IMR-90 (cell line): Measurements from ENCODE around the gene TNRC18. TPM values are rescaled to one million over a fixed set of nuclear protein-coding genes. Genes with fewer than 3 reads are reported as not detected.

ENCODE experiments used
- ATAC-seq: fragments of 200-7000 bp; cut with Tn5 transposase; 2 replicates; pipeline ENCODE4 v1.9.1; 2020; ENCODE audit warnings: low read depth, mild to moderate bottlenecking, moderate library complexity
- BruUV-seq: library from RNA; stranded (reverse); fragments of 400-500 nt; replicated peaks from 2 replicates; lab custom pipeline; 2021; lab: Mats Ljungman, UMichigan
- CTCF ChIA-PET: fragments of 300-600 bp; formaldehyde crosslinking; extraction: SDS; loops from one replicate; lab custom pipeline; 2021; ENCODE audit warnings: antibody characterized with exemption; lab: Yijun Ruan, JAX
- POLR2A ChIA-PET: fragments of 300-600 bp; sonication (Branson Sonifier 250); formaldehyde crosslinking; loops from one replicate; lab custom pipeline; 2022; ENCODE audit warnings: antibody characterized with exemption; ENCODE audit not compliant: unreplicated experiment; lab: Charles Lee
- DNase-seq: peaks from one replicate; pipeline ENCODE4 v3.0.0; 2013
- H2AFZ ChIP-seq: replicated peaks from 2 replicates; pipeline ENCODE3; 2013; ENCODE audit warnings: low read length, mild to moderate bottlenecking; ENCODE audit not compliant: poor library complexity
- H2AK5ac ChIP-seq: 2 replicates; pipeline ENCODE4 v1.6.1; 2013; ENCODE audit warnings: low read depth, low read length, inconsistent platforms
- H2AK9ac ChIP-seq: replicated peaks from 2 replicates; pipeline ENCODE3; 2013; ENCODE audit warnings: mild to moderate bottlenecking, low read depth, low read length, moderate library complexity; ENCODE audit not compliant: poor library complexity
- H2BK120ac ChIP-seq: 2 replicates; pipeline ENCODE4 v1.6.1; 2013; ENCODE audit warnings: low read depth, low read length, inconsistent platforms
- H2BK15ac ChIP-seq: 3 replicates; pipeline ENCODE4 v1.6.1; 2013; ENCODE audit warnings: low read depth, low read length, inconsistent platforms
- H2BK20ac ChIP-seq: 2 replicates; pipeline ENCODE4 v1.6.1; 2013; ENCODE audit warnings: low read depth, mild to moderate bottlenecking, inconsistent platforms, low read length, moderate library complexity
- H2BK5ac ChIP-seq: 2 replicates; pipeline ENCODE4 v1.6.1; 2013; ENCODE audit warnings: mild to moderate bottlenecking, low read depth, low read length, inconsistent platforms; ENCODE audit not compliant: poor library complexity, severe bottlenecking
- H3K14ac ChIP-seq: replicated peaks from 2 replicates; pipeline ENCODE4 v1.6.1; 2013; ENCODE audit warnings: low read depth, low read length, inconsistent platforms
- H3K18ac ChIP-seq: 2 replicates; pipeline ENCODE4 v1.6.1; 2013; ENCODE audit warnings: low read depth, low read length, control low read depth
- H3K23ac ChIP-seq: 2 replicates; pipeline ENCODE4 v1.6.1; 2013; ENCODE audit warnings: low read depth, low read length, inconsistent platforms
- H3K27ac ChIP-seq: 2 replicates; pipeline ENCODE4 v1.5.1; 2013; ENCODE audit warnings: mild to moderate bottlenecking, control low read depth, low read length; ENCODE audit not compliant: insufficient read depth
- H3K27me3 ChIP-seq: 2 replicates; pipeline ENCODE4 v1.6.1; 2013; ENCODE audit warnings: low read length; ENCODE audit not compliant: control insufficient read depth, insufficient read depth
- H3K36me3 ChIP-seq: 2 replicates; pipeline ENCODE4 v1.6.1; 2013; ENCODE audit warnings: low read length, mixed read lengths; ENCODE audit not compliant: control insufficient read depth, insufficient read depth
- H3K4ac ChIP-seq: 2 replicates; pipeline ENCODE4 v1.6.1; 2013; ENCODE audit warnings: low read depth, low read length, inconsistent platforms
- H3K4me1 ChIP-seq: 2 replicates; pipeline ENCODE4 v1.6.1; 2013; ENCODE audit warnings: low read length, mixed read lengths; ENCODE audit not compliant: control insufficient read depth, insufficient read depth
- H3K4me2 ChIP-seq: 2 replicates; pipeline ENCODE4 v1.6.1; 2013; ENCODE audit warnings: low read depth, mild to moderate bottlenecking, control low read depth, low read length, moderate library complexity
- H3K4me3 ChIP-seq: 2 replicates; pipeline ENCODE4 v1.5.1; 2013; ENCODE audit warnings: low read depth, mild to moderate bottlenecking, control low read depth, low read length, moderate library complexity; ENCODE audit not compliant: insufficient read depth
- H3K56ac ChIP-seq: 2 replicates; pipeline ENCODE4 v1.6.1; 2013; ENCODE audit warnings: low read length, inconsistent platforms; ENCODE audit not compliant: insufficient read depth; ENCODE audit errors: extremely low read depth
- H3K79me1 ChIP-seq, 2 experiments: 2 replicates each; pipeline ENCODE4 v1.6.1; 2013; ENCODE audit warnings: low read length in 2 of 2, inconsistent platforms in 1 of 2, low read depth in 1 of 2
- H3K9ac ChIP-seq: 2 replicates; pipeline ENCODE4 v1.6.1; 2013; ENCODE audit warnings: low read depth, low read length, control low read depth
- H3K9me1 ChIP-seq: 2 replicates; pipeline ENCODE4 v1.6.1; 2013; ENCODE audit warnings: low read length, inconsistent platforms; ENCODE audit not compliant: insufficient read depth
- H3K9me3 ChIP-seq: 2 replicates; pipeline ENCODE4 v1.6.1; 2013; ENCODE audit warnings: low read length; ENCODE audit not compliant: control insufficient read depth, insufficient read depth
- H4K20me1 ChIP-seq: 2 replicates; pipeline ENCODE4 v1.6.1; 2013; ENCODE audit warnings: low read length, inconsistent platforms; ENCODE audit not compliant: insufficient read depth
- H4K5ac ChIP-seq: 2 replicates; pipeline ENCODE4 v1.6.1; 2013; ENCODE audit warnings: mild to moderate bottlenecking, low read depth, low read length, control low read depth
- H4K8ac ChIP-seq, 2 experiments: 2 replicates each; pipeline ENCODE4 v1.6.1; 2013; ENCODE audit warnings: low read depth in 2 of 2, low read length in 2 of 2, control low read depth in 1 of 2, inconsistent platforms in 1 of 2
- H4K91ac ChIP-seq: 2 replicates; pipeline ENCODE4 v1.6.1; 2013; ENCODE audit warnings: low read depth, low read length, inconsistent platforms; ENCODE audit not compliant: insufficient read depth
- BHLHE40 ChIP-seq: fragments of 150-350 bp; IDR thresholded peaks from 2 replicates; pipeline ENCODE4 v1.6.1; 2016; ENCODE audit warnings: mild to moderate bottlenecking, low read depth, low read length
- CEBPB ChIP-seq: IDR thresholded peaks from 2 replicates; pipeline ENCODE4 v1.6.1; 2012; ENCODE audit warnings: low read depth, low read length, improper control_type of control experiment
- CHD1 ChIP-seq: IDR thresholded peaks from 2 replicates; pipeline ENCODE4 v1.6.1; 2012; ENCODE audit warnings: low read depth, low read length, improper control_type of control experiment
- FOS ChIP-seq: fragments of 150-350 bp; IDR thresholded peaks from 2 replicates; pipeline ENCODE4 v1.6.1; 2016; ENCODE audit warnings: low read depth, low read length
- MAFK ChIP-seq: IDR thresholded peaks from 2 replicates; pipeline ENCODE4 v1.6.1; 2012; ENCODE audit warnings: low read depth, low read length, improper control_type of control experiment
- MXI1 ChIP-seq: IDR thresholded peaks from 2 replicates; pipeline ENCODE4 v1.6.1; 2012; ENCODE audit warnings: low read depth, mild to moderate bottlenecking, low read length, moderate library complexity, borderline replicate concordance
- NFE2L2 ChIP-seq: fragments of 150-350 bp; IDR thresholded peaks from 2 replicates; pipeline ENCODE4 v1.6.1; 2016; ENCODE audit warnings: low read depth, mild to moderate bottlenecking, low read length
- RAD21 ChIP-seq: IDR thresholded peaks from 2 replicates; pipeline ENCODE4 v1.6.1; 2012; ENCODE audit warnings: low read length, improper control_type of control experiment
- RFX5 ChIP-seq: IDR thresholded peaks from 2 replicates; pipeline ENCODE4 v1.8.0; 2012; ENCODE audit warnings: low read depth, mild to moderate bottlenecking, low read length, moderate library complexity
- SMC3 ChIP-seq: fragments of 150-350 bp; IDR thresholded peaks from 2 replicates; pipeline ENCODE4 v1.6.1; 2016; ENCODE audit warnings: low read depth, mild to moderate bottlenecking, antibody characterized with exemption, low read length, moderate library complexity
- WGBS, 2 experiments: methylation state at CpG; one replicate each; pipeline versions ENCODE4 v1.1.5 to v1.1.7; 2013; ENCODE audit warnings: missing lambda C conversion rate in 2 of 2; ENCODE audit not compliant: insufficient read length in 1 of 2; ENCODE audit errors: extremely low coverage in 2 of 2; 5-methylcytosine and 5-hydroxymethylcytosine counted together
- dilution Hi-C: fragments of 300-500 bp; cut with HindIII; formaldehyde crosslinking; loops from one replicate; pipeline ENCODE4 v1.14.3; 2018; ENCODE audit warnings: low sequenced_read_pairs; ENCODE audit not compliant: unreplicated experiment
- in situ Hi-C: fragments of 300-500 bp; cut with MboI; formaldehyde crosslinking; loops from 3 replicates; pipeline ENCODE4 v1.14.3; 2019; ENCODE audit warnings: low sequenced_read_pairs, inconsistent platforms, mixed read lengths
- intact Hi-C: fragments of 100-400 bp; cut with micrococcal nuclease; formaldehyde crosslinking; loops from 2 replicates; pipeline ENCODE4 v1.10.0; 2022
- polyA plus RNA-seq, 3 experiments: library from polyadenylated mRNA; depleted of rRNA; stranded (reverse); fragments of >200 nt; gene quantifications; 2 replicates each; pipeline ENCODE4 v1.2.3, GENCODE V29; 2012; ENCODE audit warnings: low replicate concordance in 1 of 3
- total RNA-seq: library from RNA; depleted of rRNA; stranded (reverse); fragments of >200 nt; gene quantifications from 2 replicates; pipeline ENCODE4 v1.2.3, GENCODE V29; 2012
- TF ChIP-seq, protein P1 (sequence below): fragments of 150-350 bp; IDR thresholded peaks from 2 replicates; pipeline ENCODE4 v1.6.1; 2016; ENCODE audit warnings: low read depth, mild to moderate bottlenecking, low read length, moderate library complexity, borderline replicate concordance

Gene TNRC18
- total and polyA plus RNA-seq, 2 of the 4 experiments (the other 2 are of a cell fraction), result 4.7 to 29.6 TPM

DNA sequence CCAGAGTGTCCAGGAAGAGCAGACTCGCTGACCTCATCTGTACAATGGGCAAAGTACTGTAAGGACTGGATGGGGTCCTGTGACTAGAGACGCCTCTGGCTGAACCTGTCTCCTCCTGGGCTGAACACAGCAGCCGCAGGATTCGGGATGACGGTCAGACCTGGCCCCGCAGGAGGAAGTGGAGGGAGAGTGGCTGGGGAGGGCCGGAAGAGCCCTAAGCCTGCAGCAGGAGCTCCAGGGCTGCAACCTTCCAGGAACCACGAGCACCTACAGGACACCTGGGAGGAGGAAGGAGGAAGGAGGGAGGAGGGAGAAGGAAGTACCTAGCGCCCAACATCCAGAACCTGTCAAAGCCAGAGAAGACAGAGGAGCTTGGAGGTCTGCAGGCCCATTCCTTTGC lies 30.3 kb downstream of the TNRC18 start:
- ChIA-PET POLR2A (no interaction called here), CTCF (no interaction called here)
- no peak overlapping the region for H3K23ac ChIP-seq
- H3K9ac ChIP-seq, result no peak overlapping the region
- intact Hi-C loops (no loop called here), in situ Hi-C loops (no loop called here), dilution Hi-C loops (no loop called here)
- H3K27me3 ChIP-seq, result no peaks in the 10 kb centered on the region
- H3K4me2 ChIP-seq, result no peak overlapping the region
- H3K27ac ChIP-seq, result no peak overlapping the region
- H4K91ac ChIP-seq, result no peak overlapping the region
- H2AK5ac ChIP-seq, result no peak overlapping the region
- H4K8ac ChIP-seq, result no peak overlapping the region
- no peak overlapping the region for H3K56ac ChIP-seq
- peaks cover 59% of the 10 kb centered on the region for H3K36me3 ChIP-seq
- peaks cover 71% of the 10 kb centered on the region for H4K20me1 ChIP-seq
- TF ChIP-seq CHD1, result no peak
- no peak for TF ChIP-seq NFE2L2
- TF ChIP-seq CEBPB, result no peak
- TF ChIP-seq MAFK, result no peak
- TF ChIP-seq RAD21, result no peak
- TF ChIP-seq RFX5, result no peak
- TF ChIP-seq, protein P1, sequence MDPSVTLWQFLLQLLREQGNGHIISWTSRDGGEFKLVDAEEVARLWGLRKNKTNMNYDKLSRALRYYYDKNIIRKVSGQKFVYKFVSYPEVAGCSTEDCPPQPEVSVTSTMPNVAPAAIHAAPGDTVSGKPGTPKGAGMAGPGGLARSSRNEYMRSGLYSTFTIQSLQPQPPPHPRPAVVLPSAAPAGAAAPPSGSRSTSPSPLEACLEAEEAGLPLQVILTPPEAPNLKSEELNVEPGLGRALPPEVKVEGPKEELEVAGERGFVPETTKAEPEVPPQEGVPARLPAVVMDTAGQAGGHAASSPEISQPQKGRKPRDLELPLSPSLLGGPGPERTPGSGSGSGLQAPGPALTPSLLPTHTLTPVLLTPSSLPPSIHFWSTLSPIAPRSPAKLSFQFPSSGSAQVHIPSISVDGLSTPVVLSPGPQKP, result no peak
- TF ChIP-seq SMC3, result no peak
- TF ChIP-seq BHLHE40, result no peak
- TF ChIP-seq FOS, result no peak
- TF ChIP-seq MXI1, result no peak
- no peak overlapping the region for H3K14ac ChIP-seq
- no peak overlapping the region for H2AK9ac ChIP-seq
- H2AFZ ChIP-seq, result no peak overlapping the region
- WGBS, 2 experiments, result 90% methylated on average over 6 of the region's 9 CpGs; no CpG with 5 or more reads in 1 of the 2 experiments
- H2BK120ac ChIP-seq, result no peak overlapping the region
- peaks cover 23 to 70% of the 10 kb centered on the region in 2 experiments for H3K79me1 ChIP-seq
- no peaks in the 10 kb centered on the region; the same call in 1 of the 2 replicates for H3K9me1 ChIP-seq
- H3K18ac ChIP-seq, result no peak overlapping the region
- no peak for DNase-seq
- H3K4me3 ChIP-seq, result no peak overlapping the region
- no peak overlapping the region for H2BK20ac ChIP-seq
- peaks cover 7% of the 10 kb centered on the region; the same call in 1 of the 2 replicates for H3K4me1 ChIP-seq
- no TSS peak for BruUV-seq
- no peak overlapping the region for H2BK5ac ChIP-seq
- no peak overlapping the region for H3K4ac ChIP-seq
- ATAC-seq, result no peak
- no peak overlapping the region for H2BK15ac ChIP-seq
- no peaks in the 10 kb centered on the region for H3K9me3 ChIP-seq
- H4K5ac ChIP-seq, result no peak overlapping the region
